Measurements from ENCODE around the gene INSYN2A. TPM values are rescaled to one million over a fixed set of nuclear protein-coding genes. Genes with fewer than 3 reads are reported as not detected.

The INSYN2A gene
- polyA plus RNA-seq, 1 experiment: 0.04 TPM

DNA sequence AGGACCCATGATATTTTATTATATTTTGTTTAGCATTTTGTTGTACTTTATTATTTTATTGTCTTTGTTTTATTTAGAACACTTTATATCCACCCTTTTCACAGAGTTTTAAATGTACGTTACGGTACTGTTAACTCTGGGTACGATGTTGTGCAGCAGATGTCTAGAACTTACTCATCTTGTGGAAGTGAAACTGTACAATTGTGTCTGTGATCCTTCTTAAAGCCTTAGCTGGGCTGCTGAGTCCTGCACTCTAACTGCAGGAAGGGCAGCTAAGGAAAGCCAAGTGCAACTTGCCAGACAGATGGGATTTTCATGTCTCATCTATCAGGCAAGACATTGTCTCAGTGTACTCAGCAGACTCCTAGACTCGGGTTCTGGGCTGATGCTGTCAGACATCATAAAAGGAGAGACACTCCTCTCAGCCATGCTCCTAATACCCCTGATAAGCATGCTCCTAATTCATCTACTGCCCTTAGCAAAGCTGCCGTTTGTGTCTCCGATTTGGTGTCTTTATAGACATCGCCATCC is 14.6 kb upstream of the INSYN2A start:
- Histone ChIP-seq H3K36me3 (ENCODE audit: control insufficient read depth, insufficient read depth, low read length) (no peaks in the 10 kb centered on the region), H3K27me3 (ENCODE audit: control insufficient read depth, insufficient read depth, low read length) (no peaks in the 10 kb centered on the region), H3K4me3 (ENCODE audit: low read depth, low read length) (no peak overlapping the region)
- ChIA-PET POLR2A (no interaction called here), CTCF (no interaction called here)
- no peak for DNase-seq (ENCODE audit: low read depth)
- TF ChIP-seq, protein P1, sequence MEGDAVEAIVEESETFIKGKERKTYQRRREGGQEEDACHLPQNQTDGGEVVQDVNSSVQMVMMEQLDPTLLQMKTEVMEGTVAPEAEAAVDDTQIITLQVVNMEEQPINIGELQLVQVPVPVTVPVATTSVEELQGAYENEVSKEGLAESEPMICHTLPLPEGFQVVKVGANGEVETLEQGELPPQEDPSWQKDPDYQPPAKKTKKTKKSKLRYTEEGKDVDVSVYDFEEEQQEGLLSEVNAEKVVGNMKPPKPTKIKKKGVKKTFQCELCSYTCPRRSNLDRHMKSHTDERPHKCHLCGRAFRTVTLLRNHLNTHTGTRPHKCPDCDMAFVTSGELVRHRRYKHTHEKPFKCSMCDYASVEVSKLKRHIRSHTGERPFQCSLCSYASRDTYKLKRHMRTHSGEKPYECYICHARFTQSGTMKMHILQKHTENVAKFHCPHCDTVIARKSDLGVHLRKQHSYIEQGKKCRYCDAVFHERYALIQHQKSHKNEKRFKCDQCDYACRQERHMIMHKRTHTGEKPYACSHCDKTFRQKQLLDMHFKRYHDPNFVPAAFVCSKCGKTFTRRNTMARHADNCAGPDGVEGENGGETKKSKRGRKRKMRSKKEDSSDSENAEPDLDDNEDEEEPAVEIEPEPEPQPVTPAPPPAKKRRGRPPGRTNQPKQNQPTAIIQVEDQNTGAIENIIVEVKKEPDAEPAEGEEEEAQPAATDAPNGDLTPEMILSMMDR (IDR thresholded peaks at IDR 0.05; ENCODE audit: insufficient read depth, low read depth, low read length): no peak

DNA sequence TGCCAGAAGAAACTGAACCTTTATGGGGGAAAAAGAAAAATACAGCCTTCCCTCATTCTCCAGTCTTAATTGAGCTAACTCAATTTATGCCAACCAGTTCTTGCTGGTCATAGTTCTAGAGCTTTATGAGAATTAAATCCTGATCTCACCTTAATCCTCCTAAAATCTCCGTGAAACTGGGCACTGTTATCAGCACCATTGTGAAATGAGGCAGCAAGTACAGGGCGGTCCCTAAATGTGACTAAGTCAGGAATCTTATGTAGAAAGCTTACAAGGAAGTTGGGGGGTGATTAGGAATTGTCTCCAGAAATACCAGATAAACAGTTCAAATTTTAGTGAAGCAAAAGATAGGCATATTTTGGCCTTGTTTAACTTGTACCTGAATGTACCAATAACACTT is 10.7 kb upstream of the INSYN2A start:
- Histone ChIP-seq H3K36me3 (ENCODE audit: control insufficient read depth, insufficient read depth, low read length) (no peaks in the 10 kb centered on the region), H3K4me3 (ENCODE audit: low read depth, low read length) (no peak overlapping the region), H3K27me3 (ENCODE audit: control insufficient read depth, insufficient read depth, low read length) (no peaks in the 10 kb centered on the region)
- ChIA-PET CTCF (no interaction called here), POLR2A (no interaction called here)
- TF ChIP-seq, protein P1 (IDR thresholded peaks at IDR 0.05; ENCODE audit: insufficient read depth, low read depth, low read length): no peak
- DNase-seq (ENCODE audit: low read depth): no peak

DNA sequence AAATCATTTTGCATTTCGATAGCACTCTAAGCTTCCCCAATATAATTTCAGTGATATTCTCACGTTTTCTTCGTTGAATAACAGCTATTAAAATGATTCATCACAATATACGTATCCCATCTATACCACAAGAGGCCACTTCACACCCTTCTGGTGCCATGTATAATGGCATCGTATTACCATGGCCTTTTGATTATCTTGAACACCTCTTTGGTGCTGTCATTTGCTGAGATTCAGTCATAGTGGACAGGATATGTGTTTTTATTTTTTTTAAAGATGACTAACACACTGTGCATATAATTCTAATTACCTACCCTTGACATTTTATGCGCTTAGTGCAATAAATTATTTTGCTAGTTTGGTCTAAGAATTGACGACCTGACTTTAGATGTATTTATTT is 6.7 kb upstream of the INSYN2A start:
- Histone ChIP-seq H3K36me3 (ENCODE audit: control insufficient read depth, insufficient read depth, low read length) (peaks cover 3% of the 10 kb centered on the region), H3K4me3 (ENCODE audit: low read depth, low read length) (no peak overlapping the region), H3K27me3 (ENCODE audit: control insufficient read depth, insufficient read depth, low read length) (no peaks in the 10 kb centered on the region)
- no peak for DNase-seq (ENCODE audit: low read depth)
- ChIA-PET CTCF (interaction anchor here (0.6 to 0.8 kb wide), 2 partner anchors 253 to 346 kb away, joined by 3 read pairs; no protein-coding TSS in a partner anchor), POLR2A (no interaction called here)
- TF ChIP-seq, protein P1 (IDR thresholded peaks at IDR 0.05; ENCODE audit: insufficient read depth, low read depth, low read length): no peak

- TF ChIP-seq, protein P1 (IDR thresholded peaks at IDR 0.05; ENCODE audit: insufficient read depth, low read depth, low read length): no peak
- H3K4me3 ChIP-seq (ENCODE audit: low read depth, low read length): no peak overlapping the region
- POLR2A ChIA-PET: no interaction called here
Observed at GRCh38 chr10:127200646-127201045, 4.3 kb upstream of the INSYN2A start.

GRCh38 chr10:127198721-127199120 is 2.3 kb upstream of the INSYN2A start:
- Histone ChIP-seq H3K36me3 (ENCODE audit: control insufficient read depth, insufficient read depth, low read length) (peaks cover 3% of the 10 kb centered on the region), H3K4me3 (ENCODE audit: low read depth, low read length) (no peak overlapping the region), H3K27me3 (ENCODE audit: control insufficient read depth, insufficient read depth, low read length) (no peaks in the 10 kb centered on the region)
- DNase-seq (ENCODE audit: low read depth): no peak
- POLR2A ChIA-PET: no interaction called here
- CTCF ChIA-PET: interaction anchor here (1.4 kb wide), 1 partner anchor 119 kb away, joined by 3 read pairs; no protein-coding TSS in a partner anchor
- TF ChIP-seq, protein P1 (IDR thresholded peaks at IDR 0.05; ENCODE audit: insufficient read depth, low read depth, low read length): no peak

More at GRCh38 chr10:127200646-127201045, 4.3 kb upstream of the INSYN2A start:
- CTCF ChIA-PET: no interaction called here
- H3K36me3 ChIP-seq (ENCODE audit: control insufficient read depth, insufficient read depth, low read length): peaks cover 3% of the 10 kb centered on the region
- no peak for DNase-seq (ENCODE audit: low read depth)
- H3K27me3 ChIP-seq (ENCODE audit: control insufficient read depth, insufficient read depth, low read length): no peaks in the 10 kb centered on the region
